ENCODE data around the gene EIF3D. TPM values are rescaled to one million over a fixed set of nuclear protein-coding genes. Genes with fewer than 3 reads are reported as not detected.
A peak's percentile ranks its signal among the peaks of the same experiment; 100 is the strongest.

The EIF3D gene
- total and polyA plus RNA-seq, 2 of the 8 experiments (the other 6 are each of a cell fraction or from before 2014, with no cell fraction given): 195 to 408 TPM

DNA sequence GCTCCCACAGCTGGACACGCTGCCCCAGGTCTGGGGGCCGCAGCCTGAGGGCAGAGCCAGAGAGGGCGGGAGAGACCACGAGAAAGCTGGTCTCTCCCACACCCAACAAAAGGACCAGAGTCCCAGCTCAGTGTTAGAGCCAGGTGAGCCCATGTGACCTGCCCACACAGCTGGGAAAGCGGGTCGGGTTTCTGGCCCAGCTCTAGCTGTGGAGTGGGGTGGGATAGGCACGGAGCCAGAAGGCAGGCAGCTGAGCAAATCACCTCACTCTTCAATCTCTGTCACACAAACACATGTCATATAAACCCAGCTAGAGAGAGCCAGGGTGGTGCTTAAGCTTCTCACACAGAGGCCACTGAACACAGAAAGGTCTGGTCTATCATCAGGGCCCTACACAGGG is 7.8 kb upstream of the EIF3D start:
- no peak overlapping the region for H3K18ac ChIP-seq (ENCODE audit: extremely low read depth, low read length)
- TF ChIP-seq ZNF274 (IDR thresholded peaks at IDR 0.05; ENCODE audit: borderline replicate concordance, extremely low read depth, low read length): no peak
- TF ChIP-seq RXRA (IDR thresholded peaks at IDR 0.05; ENCODE audit: insufficient read depth, low read depth, low read length): no peak
- no peak for TF ChIP-seq POU5F1 (IDR thresholded peaks at IDR 0.05; ENCODE audit: low read depth, low read length)
- no peak for TF ChIP-seq FOSL1 (IDR thresholded peaks at IDR 0.05; ENCODE audit: insufficient read depth, low read depth, low read length)
- no peak for TF ChIP-seq POLR2A (IDR thresholded peaks at IDR 0.05; ENCODE audit: control extremely low read depth in 1 of 2, low read depth in 2 of 2, low read length in 2 of 2)
- no peak for TF ChIP-seq YY1 (IDR thresholded peaks at IDR 0.05; ENCODE audit: low read depth, low read length)
- no peak for TF ChIP-seq HDAC2 (IDR thresholded peaks at IDR 0.05; ENCODE audit: borderline replicate concordance in 1 of 2, low read depth in 2 of 2, low read length in 2 of 2)
- no peak for TF ChIP-seq PHF8 (conservative IDR thresholded peaks at IDR 0.05; ENCODE audit: low read depth, low read length)
- peak in 1 of 2 experiments; percentile 7; a peak in 1 of 4 replicates for TF ChIP-seq RAD21 (IDR thresholded peaks at IDR 0.05 in 1 of 2, conservative IDR thresholded peaks at IDR 0.05 in 1 of 2; ENCODE audit: low read depth in 2 of 2, low read length in 2 of 2)
- TF ChIP-seq, protein P1, sequence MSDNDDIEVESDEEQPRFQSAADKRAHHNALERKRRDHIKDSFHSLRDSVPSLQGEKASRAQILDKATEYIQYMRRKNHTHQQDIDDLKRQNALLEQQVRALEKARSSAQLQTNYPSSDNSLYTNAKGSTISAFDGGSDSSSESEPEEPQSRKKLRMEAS (IDR thresholded peaks at IDR 0.05): no peak
- TF ChIP-seq, protein P2, sequence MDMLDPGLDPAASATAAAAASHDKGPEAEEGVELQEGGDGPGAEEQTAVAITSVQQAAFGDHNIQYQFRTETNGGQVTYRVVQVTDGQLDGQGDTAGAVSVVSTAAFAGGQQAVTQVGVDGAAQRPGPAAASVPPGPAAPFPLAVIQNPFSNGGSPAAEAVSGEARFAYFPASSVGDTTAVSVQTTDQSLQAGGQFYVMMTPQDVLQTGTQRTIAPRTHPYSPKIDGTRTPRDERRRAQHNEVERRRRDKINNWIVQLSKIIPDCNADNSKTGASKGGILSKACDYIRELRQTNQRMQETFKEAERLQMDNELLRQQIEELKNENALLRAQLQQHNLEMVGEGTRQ (IDR thresholded peaks at IDR 0.05; ENCODE audit: low read length): peak; percentile 36; the same call in 1 of the 2 replicates
- peaks cover 0 to 5% (median 1%) of the 10 kb centered on the region in 4 experiments; a peak in 2 of 7 replicates for H3K4me1 ChIP-seq (replicated peaks in 1 of 4; ENCODE audit: control insufficient read depth in 3 of 4, insufficient read depth in 4 of 4, low read length in 3 of 4)
- H3K79me2 ChIP-seq (ENCODE audit: control insufficient read depth in 1 of 2, insufficient read depth in 2 of 2, low read length in 2 of 2): no peaks in the 10 kb centered on the region
- ChIA-PET POLR2A (ENCODE audit: partially characterized antibody) (interaction anchor here (0.7 to 1.2 kb wide), 2 partner anchors 28 to 72 kb away, joined by 3 to 6 read pairs; no protein-coding TSS in a partner anchor), CTCF (ENCODE audit: partially characterized antibody) (interaction anchor here (0.6 to 3.1 kb wide), 6 partner anchors 10 to 738 kb away, joined by 3 to 21 read pairs (median 3); partner anchors contain the start of gene IFT27)
- no peak overlapping the region for H3K23ac ChIP-seq (ENCODE audit: insufficient read length)
- no peak overlapping the region for H3K4ac ChIP-seq (replicated peaks; ENCODE audit: insufficient read length, low read depth, low read length)
- no peaks in the 10 kb centered on the region for H3K27me3 ChIP-seq (replicated peaks in 1 of 4; ENCODE audit: control insufficient read depth in 3 of 4, extremely low read depth in 1 of 4, insufficient read depth in 3 of 4, low read length in 3 of 4)
- H3K9me3 ChIP-seq (ENCODE audit: insufficient read depth in 2 of 2, low read depth in 1 of 2, low read length in 1 of 2): peaks cover 0 to 6% of the 10 kb centered on the region in 2 experiments; a peak in 1 of 4 replicates
- no peaks in the 10 kb centered on the region for H3K79me1 ChIP-seq (ENCODE audit: low read depth, low read length)
- H2BK20ac ChIP-seq (ENCODE audit: low read length): 0 out of 2 replicates have a peak overlapping the region, but pooled peaks have one; percentile 89
- H4K91ac ChIP-seq (replicated peaks; ENCODE audit: insufficient read length, low read length): no peak overlapping the region
- no peak overlapping the region for H3K56ac ChIP-seq (replicated peaks; ENCODE audit: insufficient read length, low read depth, low read length)
- no peaks in the 10 kb centered on the region for H4K20me1 ChIP-seq (replicated peaks in 1 of 2; ENCODE audit: control insufficient read depth in 1 of 2, insufficient read depth in 2 of 2, low read length in 2 of 2)
- H4K5ac ChIP-seq (ENCODE audit: insufficient read length, low read depth, low read length): no peak overlapping the region
- H2AK5ac ChIP-seq (ENCODE audit: low read depth, low read length): no peak overlapping the region
- no peak for DNase-seq (ENCODE audit: low read depth in 1 of 2, low spot score in 2 of 2)
- no peaks in the 10 kb centered on the region for H3K23me2 ChIP-seq (ENCODE audit: low read depth, low read length)
- peak overlapping the region; percentile 96 for H2AFZ ChIP-seq (ENCODE audit: low read length)
- no peak overlapping the region for H2BK15ac ChIP-seq (ENCODE audit: low read length)
- no peak for FAIRE-seq
- H2BK5ac ChIP-seq (ENCODE audit: low read depth, low read length): no peak overlapping the region
- H3K36me3 ChIP-seq (ENCODE audit: control insufficient read depth in 2 of 4, insufficient read depth in 4 of 4, low read length in 3 of 4): no peaks in the 10 kb centered on the region
- H2BK12ac ChIP-seq (ENCODE audit: low read depth, low read length): no peak overlapping the region
- H3K14ac ChIP-seq (ENCODE audit: insufficient read length): no peak overlapping the region
- peak overlapping the region; percentile 95; the same call in 1 of the 2 replicates for H4K8ac ChIP-seq (ENCODE audit: extremely low read depth, insufficient read depth, low read length)
- no peak overlapping the region for H3K9ac ChIP-seq (replicated peaks in 1 of 4; ENCODE audit: extremely low read depth in 1 of 4, low read depth in 3 of 4, low read length in 3 of 4)
- H3K4me3 ChIP-seq (ENCODE audit: extremely low read depth in 1 of 4, insufficient read depth in 2 of 4, low read depth in 3 of 4, low read length in 4 of 4): no peak overlapping the region
- 82% methylated on average over 7 of the region's 7 CpGs; no CpG with 5 or more reads in 1 of the 2 experiments for WGBS, 2 experiments (ENCODE audit: extremely low coverage in 1 of 2, insufficient coverage in 1 of 2, insufficient read length in 1 of 2, insufficient replicate concordance in 2 of 2, low coverage in 1 of 2, low lambda C conversion rate in 2 of 2, missing lambda C conversion rate in 1 of 2)
- H3K4me2 ChIP-seq (ENCODE audit: insufficient read depth in 1 of 2, low read depth in 2 of 2, low read length in 2 of 2): no peak overlapping the region
- H3K27ac ChIP-seq (ENCODE audit: low read depth, low read length): no peak overlapping the region
- no peak overlapping the region for H2BK120ac ChIP-seq (replicated peaks; ENCODE audit: low read depth, low read length)
